DOHH2 (cell line): ENCODE measurements around the gene KDM8.

ENCODE experiments used
- H3F3A ChIP-seq: fragments of 200-600 bp; sonication (generic), shearing (Covaris generic); 2 replicates; pipeline ENCODE4 v1.6.0; 2016; ENCODE audit warnings: antibody characterized with exemption, mild to moderate bottlenecking; ENCODE audit not compliant: control insufficient read depth, insufficient read depth
- H3K27ac ChIP-seq: fragments of 200-600 bp; sonication (generic); 2 replicates; pipeline ENCODE4 v1.5.1; 2014; ENCODE audit warnings: low read depth, mild to moderate bottlenecking, low read length, moderate library complexity
- H3K27me3 ChIP-seq: fragments of 200-600 bp; sonication (generic); 2 replicates; pipeline ENCODE4 v1.6.1; 2014; ENCODE audit warnings: mild to moderate bottlenecking, low read length, mixed read lengths; ENCODE audit not compliant: control insufficient read depth
- H3K36me3 ChIP-seq: fragments of 200-600 bp; sonication (generic); 2 replicates; pipeline ENCODE4 v1.6.1; 2014; ENCODE audit warnings: mild to moderate bottlenecking, low read length, moderate library complexity, mixed read lengths; ENCODE audit not compliant: control insufficient read depth
- H3K4me1 ChIP-seq: fragments of 200-600 bp; sonication (generic); 2 replicates; pipeline ENCODE4 v1.6.1; 2014; ENCODE audit warnings: mild to moderate bottlenecking, low read length, mixed read lengths; ENCODE audit not compliant: control insufficient read depth
- H3K4me2 ChIP-seq: fragments of 200-600 bp; sonication (generic); 2 replicates; pipeline ENCODE4 v1.6.0; 2014; ENCODE audit warnings: mild to moderate bottlenecking, low read length, moderate library complexity
- H3K4me3 ChIP-seq: fragments of 200-600 bp; sonication (generic); 2 replicates; pipeline ENCODE4 v1.5.1; 2014; ENCODE audit warnings: mild to moderate bottlenecking, low read length, mixed read lengths
- H3K79me2 ChIP-seq: fragments of 200-600 bp; sonication (generic); 2 replicates; pipeline ENCODE4 v1.6.1; 2014; ENCODE audit warnings: mild to moderate bottlenecking, low read length, mixed read lengths; ENCODE audit not compliant: control insufficient read depth
- H3K9me2 ChIP-seq: fragments of 200-600 bp; sonication (generic); replicated peaks from 2 replicates; pipeline ENCODE4 v1.6.1; 2014; ENCODE audit warnings: mild to moderate bottlenecking, low read length, mixed read lengths; ENCODE audit not compliant: control insufficient read depth
- H3K9me3 ChIP-seq: fragments of 200-600 bp; sonication (generic); 2 replicates; pipeline ENCODE4 v1.6.1; 2014; ENCODE audit warnings: antibody characterized with exemption, low read length, mixed read lengths; ENCODE audit not compliant: control insufficient read depth, insufficient read depth
- H4K20me1 ChIP-seq: fragments of 200-600 bp; sonication (generic); 2 replicates; pipeline ENCODE4 v1.6.0; 2014; ENCODE audit warnings: low read depth, mild to moderate bottlenecking, antibody characterized with exemption, low read length, moderate library complexity; ENCODE audit not compliant: control insufficient read depth, insufficient read depth
- CTCF ChIP-seq: fragments of 200-600 bp; sonication (generic); IDR thresholded peaks from one replicate; pipeline ENCODE4 v1.5.1; 2014; ENCODE audit warnings: antibody characterized with exemption, mild to moderate bottlenecking, low read depth, low read length; ENCODE audit not compliant: poor library complexity, severe bottlenecking
- EZH2phosphoT487 ChIP-seq: fragments of 200-600 bp; sonication (generic); IDR thresholded peaks from 2 replicates; pipeline ENCODE4 v1.6.1; 2017; ENCODE audit warnings: borderline replicate concordance, mild to moderate bottlenecking, antibody characterized with exemption, low read length, moderate library complexity, mixed read lengths

KDM8 gene

GRCh38 chr16:27226976-27227705, 23.8 kb downstream of the KDM8 start:
- Histone ChIP-seq H3K4me1 (peaks cover 71% of the 10 kb centered on the region), H3K27me3 (no peaks in the 10 kb centered on the region), H3K9me2 (no peaks in the 10 kb centered on the region), H3K36me3 (peaks cover 19% of the 10 kb centered on the region), H3K27ac (no peak overlapping the region), H4K20me1 (no peaks in the 10 kb centered on the region), H3K9me3 (no peaks in the 10 kb centered on the region), H3K4me3 (no peak overlapping the region), H3K4me2 (0 out of 2 replicates have a peak overlapping the region, but pooled peaks have one; percentile 18), H3K79me2 (no peaks in the 10 kb centered on the region), H3F3A (no peaks in the 10 kb centered on the region; the same call in 1 of the 2 replicates)
- no peak for TF ChIP-seq EZH2phosphoT487
- TF ChIP-seq CTCF = no peak

- Histone ChIP-seq H3K4me3 (no peak overlapping the region), H3F3A (peaks cover 2% of the 10 kb centered on the region; the same call in 1 of the 2 replicates), H4K20me1 (no peaks in the 10 kb centered on the region), H3K9me3 (no peaks in the 10 kb centered on the region), H3K4me1 (peaks cover 71% of the 10 kb centered on the region), H3K4me2 (no peak overlapping the region), H3K27ac (no peak overlapping the region), H3K36me3 (peaks cover 26% of the 10 kb centered on the region), H3K9me2 (no peaks in the 10 kb centered on the region), H3K27me3 (no peaks in the 10 kb centered on the region), H3K79me2 (no peaks in the 10 kb centered on the region)
- no peak for TF ChIP-seq EZH2phosphoT487
Observed at GRCh38 chr16:27228045-27228444, 24.7 kb downstream of the KDM8 start.

GRCh38 chr16:27228621-27229501, 25.5 kb downstream of the KDM8 start:
- no peaks in the 10 kb centered on the region for H3K79me2 ChIP-seq
- H3K27ac ChIP-seq = no peak overlapping the region
- H3K36me3 ChIP-seq = peaks cover 26% of the 10 kb centered on the region
- H3K9me2 ChIP-seq = no peaks in the 10 kb centered on the region
- no peaks in the 10 kb centered on the region for H4K20me1 ChIP-seq
- no peak for TF ChIP-seq CTCF
- no peak for TF ChIP-seq EZH2phosphoT487
- H3F3A ChIP-seq = peaks cover 7% of the 10 kb centered on the region; the same call in 1 of the 2 replicates
- H3K4me3 ChIP-seq = no peak overlapping the region
- H3K4me2 ChIP-seq = no peak overlapping the region
- H3K4me1 ChIP-seq = peaks cover 79% of the 10 kb centered on the region
- H3K9me3 ChIP-seq = no peaks in the 10 kb centered on the region
- H3K27me3 ChIP-seq = no peaks in the 10 kb centered on the region
